Astrocyte of the spinal cord (primary cell): ENCODE measurements around the gene RUNX1.

Experiments used
- DNase-seq: peaks from one replicate; pipeline ENCODE4 v3.0.0; 2011; ENCODE audit warnings: low read depth, low spot score
- H3K4me3 ChIP-seq: 2 replicates; pipeline ENCODE4 v1.5.1; 2011; ENCODE audit warnings: low read depth, mild to moderate bottlenecking, low read length, moderate library complexity
- in situ Hi-C: cut with HindIII; loops from 2 replicates; pipeline ENCODE4 v1.10.0; 2017; ENCODE audit warnings: low sequenced_read_pairs
- TF ChIP-seq, protein P1 (sequence below): IDR thresholded peaks from 2 replicates; pipeline ENCODE4 v1.5.1; 2012; ENCODE audit warnings: low read depth, mild to moderate bottlenecking, low read length, inconsistent platforms

Gene RUNX1

DNA sequence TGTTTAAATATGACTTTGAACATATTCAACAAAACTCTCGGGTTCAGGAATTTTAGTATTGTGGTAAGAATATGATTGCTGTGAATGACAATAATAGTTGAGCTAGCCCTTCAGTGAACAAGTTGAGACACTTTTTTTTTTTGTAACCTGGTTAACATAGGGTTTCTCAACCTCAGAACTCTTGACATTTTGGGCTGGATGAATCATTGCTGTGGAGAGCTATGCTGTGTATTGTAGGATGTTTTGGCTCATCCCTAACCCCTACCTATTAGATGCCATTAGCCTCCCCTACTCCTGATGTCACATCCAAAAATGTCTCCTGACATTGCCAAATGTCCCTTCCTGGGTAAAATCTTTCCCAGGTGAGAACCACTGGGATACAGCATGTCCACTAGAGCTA is 113.7 kb downstream of the RUNX1 start:
- in situ Hi-C loops = no loop called here
- no peak overlapping the region for H3K4me3 ChIP-seq
- no peak for DNase-seq
- TF ChIP-seq, protein P1, sequence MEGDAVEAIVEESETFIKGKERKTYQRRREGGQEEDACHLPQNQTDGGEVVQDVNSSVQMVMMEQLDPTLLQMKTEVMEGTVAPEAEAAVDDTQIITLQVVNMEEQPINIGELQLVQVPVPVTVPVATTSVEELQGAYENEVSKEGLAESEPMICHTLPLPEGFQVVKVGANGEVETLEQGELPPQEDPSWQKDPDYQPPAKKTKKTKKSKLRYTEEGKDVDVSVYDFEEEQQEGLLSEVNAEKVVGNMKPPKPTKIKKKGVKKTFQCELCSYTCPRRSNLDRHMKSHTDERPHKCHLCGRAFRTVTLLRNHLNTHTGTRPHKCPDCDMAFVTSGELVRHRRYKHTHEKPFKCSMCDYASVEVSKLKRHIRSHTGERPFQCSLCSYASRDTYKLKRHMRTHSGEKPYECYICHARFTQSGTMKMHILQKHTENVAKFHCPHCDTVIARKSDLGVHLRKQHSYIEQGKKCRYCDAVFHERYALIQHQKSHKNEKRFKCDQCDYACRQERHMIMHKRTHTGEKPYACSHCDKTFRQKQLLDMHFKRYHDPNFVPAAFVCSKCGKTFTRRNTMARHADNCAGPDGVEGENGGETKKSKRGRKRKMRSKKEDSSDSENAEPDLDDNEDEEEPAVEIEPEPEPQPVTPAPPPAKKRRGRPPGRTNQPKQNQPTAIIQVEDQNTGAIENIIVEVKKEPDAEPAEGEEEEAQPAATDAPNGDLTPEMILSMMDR = no peak

DNA sequence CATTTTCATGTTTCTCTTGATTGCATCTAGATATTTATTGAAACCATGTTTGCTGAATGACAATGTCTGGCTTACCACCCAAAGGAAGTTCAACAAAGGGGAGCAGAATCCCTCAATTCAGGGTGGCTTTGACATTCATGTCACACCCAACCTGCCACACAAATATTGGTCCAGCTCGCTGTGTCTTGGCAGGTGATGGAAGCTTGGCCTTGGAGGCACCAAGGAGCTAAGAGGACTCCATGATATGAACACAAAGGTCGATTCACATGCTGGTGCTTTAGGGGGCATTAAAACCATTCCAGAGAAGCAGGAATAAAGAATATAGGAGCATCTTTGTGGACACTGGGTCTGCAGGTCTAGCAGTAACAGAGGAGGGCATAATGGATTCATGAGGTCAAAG is 114.8 kb downstream of the RUNX1 start:
- no peak for DNase-seq
- H3K4me3 ChIP-seq = no peak overlapping the region
- TF ChIP-seq, protein P1 = no peak
- in situ Hi-C loops = no loop called here

DNA sequence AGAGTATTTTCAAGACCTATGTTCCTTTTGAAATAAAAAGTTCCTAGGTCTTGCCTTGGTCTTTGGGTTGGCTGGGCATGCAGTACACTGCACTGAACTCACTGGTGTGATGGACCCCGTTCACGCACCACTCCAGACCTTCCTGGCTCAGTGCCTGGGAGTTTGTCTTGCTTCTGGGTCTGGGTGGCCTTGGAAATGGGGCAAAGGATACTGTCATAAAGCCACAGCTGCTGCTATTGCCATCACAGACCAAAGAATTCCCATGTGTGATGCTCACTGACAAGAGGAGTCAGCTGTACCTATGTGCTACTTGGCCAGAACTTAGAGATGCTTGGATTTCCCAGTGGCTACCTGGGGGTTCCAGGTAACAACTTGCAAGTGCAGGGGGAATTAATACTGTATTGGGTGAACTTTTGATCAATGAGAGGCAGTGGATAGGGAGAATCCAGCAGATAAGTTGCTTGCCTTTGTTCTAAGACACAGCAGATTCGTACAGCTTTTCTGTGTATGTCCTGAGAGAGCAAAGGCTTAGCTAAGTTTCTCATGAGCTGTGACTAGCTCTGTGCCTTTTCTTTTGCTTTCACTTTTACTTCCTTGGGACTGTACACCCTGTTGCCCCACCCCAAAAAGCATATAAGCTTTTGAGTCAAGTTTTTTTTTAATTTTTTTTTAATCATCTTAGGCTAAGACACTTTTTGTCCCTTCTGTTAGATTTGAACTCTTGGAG is 115.3 kb downstream of the RUNX1 start:
- no peak overlapping the region for H3K4me3 ChIP-seq
- in situ Hi-C loops = no loop called here
- TF ChIP-seq, protein P1 = no peak
- no peak for DNase-seq

DNA sequence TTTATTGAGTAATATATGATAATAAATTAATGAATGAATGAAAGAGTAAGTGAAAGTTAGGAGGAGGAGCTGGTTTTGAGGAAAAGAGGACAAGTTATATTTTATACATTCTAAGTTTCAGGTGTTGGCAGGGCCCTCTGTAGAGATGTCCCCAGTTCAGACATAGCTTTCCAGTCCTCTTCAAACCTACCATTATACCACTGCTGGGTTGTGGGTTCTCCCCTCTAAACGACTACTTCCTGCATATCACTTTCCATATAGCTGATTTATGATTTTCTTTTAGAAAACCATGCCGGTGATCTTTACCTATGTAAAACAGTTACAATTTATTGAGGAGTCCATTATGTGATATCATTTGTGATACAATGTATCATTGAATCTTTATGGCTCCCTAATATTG is 116.9 kb downstream of the RUNX1 start:
- in situ Hi-C loops = no loop called here
- no peak overlapping the region for H3K4me3 ChIP-seq
- TF ChIP-seq, protein P1 = no peak
- no peak for DNase-seq

DNA sequence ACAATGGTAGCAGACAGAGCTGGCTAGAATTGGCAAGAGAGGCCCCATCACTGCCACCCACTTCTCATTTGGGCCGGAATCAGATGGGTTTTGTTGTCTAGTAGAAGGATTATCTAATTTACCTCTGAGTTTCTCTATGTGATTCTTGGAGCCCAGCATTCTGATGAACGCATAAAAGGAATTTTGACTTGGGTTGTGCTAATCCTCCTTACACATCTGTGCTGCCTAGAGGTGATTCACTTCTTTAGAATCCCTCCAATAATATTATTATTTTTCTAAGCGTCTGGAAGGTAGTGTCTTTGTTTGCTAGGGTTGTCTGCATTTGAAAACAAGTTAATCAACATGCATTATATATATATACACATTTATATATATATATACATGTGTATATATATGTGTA is 118.1 kb downstream of the RUNX1 start:
- TF ChIP-seq, protein P1 = no peak
- no peak overlapping the region for H3K4me3 ChIP-seq
- in situ Hi-C loops = no loop called here
- peak; percentile 73 for DNase-seq

DNA sequence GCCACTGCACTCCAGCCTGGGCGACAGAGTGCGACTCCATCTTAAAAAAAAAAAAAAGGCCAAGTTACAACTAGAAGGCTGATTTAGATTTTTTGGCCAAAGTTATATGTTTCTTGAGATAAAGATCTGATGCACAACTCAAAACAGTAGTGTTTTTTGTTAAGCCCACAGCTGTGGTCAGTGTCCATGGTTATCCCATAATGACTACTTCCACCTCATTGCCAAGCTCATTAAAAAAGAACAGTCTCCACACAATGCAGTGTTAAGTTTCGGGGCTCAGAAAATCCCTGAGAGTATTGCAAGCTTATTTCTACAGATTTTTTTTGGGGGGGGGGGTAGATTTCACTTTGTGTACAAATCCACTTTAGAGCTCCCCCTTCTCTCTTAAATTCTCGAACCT is 120.5 kb downstream of the RUNX1 start:
- no peak for DNase-seq
- in situ Hi-C loops = no loop called here
- H3K4me3 ChIP-seq = no peak overlapping the region
- TF ChIP-seq, protein P1 = no peak
